ENCODE data around the gene CRIP2.

Gene CRIP2

GRCh38 chr14:105464501-105464900 lies 10.1 kb upstream of the CRIP2 start:
- WGBS (ENCODE audit: insufficient coverage, insufficient read length), result no CpG with 5 or more reads among the region's 33 CpGs
- Histone ChIP-seq H3K4me1 (ENCODE audit: control insufficient read depth, insufficient read depth, low read length) (peaks cover 1% of the 10 kb centered on the region; the same call in 1 of the 2 replicates), H3K36me3 (ENCODE audit: control insufficient read depth, insufficient read depth, low read length) (peaks cover 72% of the 10 kb centered on the region), H3K9me3 (ENCODE audit: control insufficient read depth, insufficient read depth, low read length) (no peaks in the 10 kb centered on the region), H3K27ac (ENCODE audit: low read length) (no peak overlapping the region), H3K4me3 (ENCODE audit: low read length) (no peak overlapping the region), H3K27me3 (ENCODE audit: control insufficient read depth, insufficient read depth, low read length) (no peaks in the 10 kb centered on the region)
- no peak for DNase-seq (ENCODE audit: low read depth, low spot score)

- peaks cover 69% of the 10 kb centered on the region for H3K36me3 ChIP-seq (ENCODE audit: control insufficient read depth, insufficient read depth, low read length)
- no peak overlapping the region for H3K4me3 ChIP-seq (ENCODE audit: low read length)
- peaks cover 1% of the 10 kb centered on the region; the same call in 1 of the 2 replicates for H3K4me1 ChIP-seq (ENCODE audit: control insufficient read depth, insufficient read depth, low read length)
- no peaks in the 10 kb centered on the region for H3K9me3 ChIP-seq (ENCODE audit: control insufficient read depth, insufficient read depth, low read length)
- no peak for DNase-seq (ENCODE audit: low read depth, low spot score)
- WGBS (ENCODE audit: insufficient coverage, insufficient read length), result no CpG with 5 or more reads among the region's 20 CpGs
- no peak overlapping the region for H3K27ac ChIP-seq (ENCODE audit: low read length)
- no peaks in the 10 kb centered on the region for H3K27me3 ChIP-seq (ENCODE audit: control insufficient read depth, insufficient read depth, low read length)
These were observed 9.2 kb upstream of the CRIP2 start for GRCh38 chr14:105465209-105466031.

GRCh38 chr14:105466531-105467248 lies 7.9 kb upstream of the CRIP2 start:
- Histone ChIP-seq H3K27me3 (ENCODE audit: control insufficient read depth, insufficient read depth, low read length) (no peaks in the 10 kb centered on the region), H3K27ac (ENCODE audit: low read length) (no peak overlapping the region), H3K4me1 (ENCODE audit: control insufficient read depth, insufficient read depth, low read length) (peaks cover 4% of the 10 kb centered on the region), H3K4me3 (ENCODE audit: low read length) (no peak overlapping the region), H3K36me3 (ENCODE audit: control insufficient read depth, insufficient read depth, low read length) (peaks cover 62% of the 10 kb centered on the region), H3K9me3 (ENCODE audit: control insufficient read depth, insufficient read depth, low read length) (no peaks in the 10 kb centered on the region)
- no peak for DNase-seq (ENCODE audit: low read depth, low spot score)
- no CpG with 5 or more reads among the region's 53 CpGs for whole genome bisulfite sequencing (ENCODE audit: insufficient coverage, insufficient read length)

- Histone ChIP-seq H3K27me3 (ENCODE audit: control insufficient read depth, insufficient read depth, low read length) (no peaks in the 10 kb centered on the region), H3K4me1 (ENCODE audit: control insufficient read depth, insufficient read depth, low read length) (peaks cover 4% of the 10 kb centered on the region), H3K9me3 (ENCODE audit: control insufficient read depth, insufficient read depth, low read length) (no peaks in the 10 kb centered on the region), H3K36me3 (ENCODE audit: control insufficient read depth, insufficient read depth, low read length) (peaks cover 62% of the 10 kb centered on the region), H3K4me3 (ENCODE audit: low read length) (no peak overlapping the region), H3K27ac (ENCODE audit: low read length) (no peak overlapping the region)
- DNase-seq (ENCODE audit: low read depth, low spot score), result no peak
- no CpG with 5 or more reads among the region's 20 CpGs for WGBS (ENCODE audit: insufficient coverage, insufficient read length)
These were observed 7.2 kb upstream of the CRIP2 start for GRCh38 chr14:105467249-105467941.

GRCh38 chr14:105467942-105468471 lies 6.6 kb upstream of the CRIP2 start:
- Histone ChIP-seq H3K4me1 (ENCODE audit: control insufficient read depth, insufficient read depth, low read length) (peaks cover 4% of the 10 kb centered on the region), H3K36me3 (ENCODE audit: control insufficient read depth, insufficient read depth, low read length) (peaks cover 59% of the 10 kb centered on the region)

GRCh38 chr14:105468621-105469241 lies 5.9 kb upstream of the CRIP2 start:
- Histone ChIP-seq H3K27ac (ENCODE audit: low read length) (no peak overlapping the region), H3K4me1 (ENCODE audit: control insufficient read depth, insufficient read depth, low read length) (peaks cover 7% of the 10 kb centered on the region), H3K27me3 (ENCODE audit: control insufficient read depth, insufficient read depth, low read length) (no peaks in the 10 kb centered on the region), H3K9me3 (ENCODE audit: control insufficient read depth, insufficient read depth, low read length) (no peaks in the 10 kb centered on the region), H3K36me3 (ENCODE audit: control insufficient read depth, insufficient read depth, low read length) (peaks cover 52% of the 10 kb centered on the region), H3K4me3 (ENCODE audit: low read length) (no peak overlapping the region)
- no CpG with 5 or more reads among the region's 19 CpGs for WGBS (ENCODE audit: insufficient coverage, insufficient read length)
- no peak for DNase-seq (ENCODE audit: low read depth, low spot score)

More at GRCh38 chr14:105467942-105468471, 6.6 kb upstream of the CRIP2 start:
- H3K27me3 ChIP-seq (ENCODE audit: control insufficient read depth, insufficient read depth, low read length), result no peaks in the 10 kb centered on the region
- WGBS (ENCODE audit: insufficient coverage, insufficient read length), result no CpG with 5 or more reads among the region's 22 CpGs
- no peak overlapping the region for H3K4me3 ChIP-seq (ENCODE audit: low read length)
- DNase-seq (ENCODE audit: low read depth, low spot score), result no peak
- H3K27ac ChIP-seq (ENCODE audit: low read length), result no peak overlapping the region
- H3K9me3 ChIP-seq (ENCODE audit: control insufficient read depth, insufficient read depth, low read length), result no peaks in the 10 kb centered on the region

- no peak for DNase-seq (ENCODE audit: low read depth, low spot score)
- Histone ChIP-seq H3K9me3 (ENCODE audit: control insufficient read depth, insufficient read depth, low read length) (no peaks in the 10 kb centered on the region), H3K4me1 (ENCODE audit: control insufficient read depth, insufficient read depth, low read length) (peaks cover 7% of the 10 kb centered on the region), H3K4me3 (ENCODE audit: low read length) (no peak overlapping the region; the same call in 1 of the 2 replicates), H3K27me3 (ENCODE audit: control insufficient read depth, insufficient read depth, low read length) (no peaks in the 10 kb centered on the region), H3K27ac (ENCODE audit: low read length) (no peak overlapping the region), H3K36me3 (ENCODE audit: control insufficient read depth, insufficient read depth, low read length) (peaks cover 43% of the 10 kb centered on the region)
- WGBS (ENCODE audit: insufficient coverage, insufficient read length), result no CpG with 5 or more reads among the region's 54 CpGs
These were observed 4.9 kb upstream of the CRIP2 start for GRCh38 chr14:105469456-105470349.

GRCh38 chr14:105470350-105471296 lies 4.0 kb upstream of the CRIP2 start:
- Histone ChIP-seq H3K27ac (ENCODE audit: low read length) (no peak overlapping the region), H3K4me1 (ENCODE audit: control insufficient read depth, insufficient read depth, low read length) (peaks cover 10% of the 10 kb centered on the region), H3K36me3 (ENCODE audit: control insufficient read depth, insufficient read depth, low read length) (peaks cover 36% of the 10 kb centered on the region), H3K27me3 (ENCODE audit: control insufficient read depth, insufficient read depth, low read length) (peaks cover 5% of the 10 kb centered on the region; the same call in 1 of the 2 replicates), H3K4me3 (ENCODE audit: low read length) (no peak overlapping the region), H3K9me3 (ENCODE audit: control insufficient read depth, insufficient read depth, low read length) (no peaks in the 10 kb centered on the region)
- DNase-seq (ENCODE audit: low read depth, low spot score), result no peak
- no CpG with 5 or more reads among the region's 34 CpGs for WGBS (ENCODE audit: insufficient coverage, insufficient read length)
